GM23248 (cell line): Measurements from ENCODE around the gene RAB8A. TPM values are rescaled to one million over a fixed set of nuclear protein-coding genes. Genes with fewer than 3 reads are reported as not detected.

Experiments
- DNase-seq: peaks from one replicate; pipeline ENCODE4 v3.0.0-alpha.2; 2015
- H2AFZ ChIP-seq: fragments of 200-600 bp; sonication (generic); 2 replicates; pipeline ENCODE4 v1.6.1; 2016; ENCODE audit warnings: antibody characterized with exemption
- H3F3A ChIP-seq: fragments of 200-600 bp; sonication (generic); 2 replicates; pipeline ENCODE4 v1.6.1; 2016; ENCODE audit warnings: mild to moderate bottlenecking, antibody characterized with exemption, mixed run types; ENCODE audit not compliant: insufficient read depth
- H3K27ac ChIP-seq: fragments of 200-600 bp; sonication (generic); 2 replicates; pipeline ENCODE4 v1.5.1; 2016; ENCODE audit warnings: mild to moderate bottlenecking
- H3K27me3 ChIP-seq: fragments of 200-600 bp; sonication (generic); replicated peaks from 2 replicates; pipeline ENCODE4 v1.6.1; 2016; ENCODE audit warnings: mild to moderate bottlenecking; ENCODE audit not compliant: insufficient read depth
- H3K36me3 ChIP-seq: fragments of 200-600 bp; sonication (generic); 2 replicates; pipeline ENCODE4 v1.6.1; 2016; ENCODE audit warnings: low read depth, mild to moderate bottlenecking
- H3K4me1 ChIP-seq: fragments of 200-600 bp; sonication (generic); 2 replicates; pipeline ENCODE4 v1.6.1; 2016; ENCODE audit warnings: mild to moderate bottlenecking; ENCODE audit not compliant: insufficient read depth
- H3K4me2 ChIP-seq: fragments of 200-600 bp; sonication (generic); one replicate; pipeline ENCODE4 v1.6.1; 2016; ENCODE audit warnings: mild to moderate bottlenecking; ENCODE audit not compliant: unreplicated experiment
- H3K4me3 ChIP-seq: fragments of 200-600 bp; sonication (generic); 2 replicates; pipeline ENCODE4 v1.5.1; 2016; ENCODE audit warnings: mild to moderate bottlenecking
- H3K79me2 ChIP-seq: fragments of 200-600 bp; sonication (generic); 2 replicates; pipeline ENCODE4 v1.6.1; 2016; ENCODE audit warnings: mild to moderate bottlenecking; ENCODE audit not compliant: insufficient read depth
- H3K9ac ChIP-seq: fragments of 200-600 bp; sonication (generic); 2 replicates; pipeline ENCODE4 v1.6.1; 2016; ENCODE audit warnings: mild to moderate bottlenecking
- H3K9me2 ChIP-seq: fragments of 200-600 bp; sonication (generic); 2 replicates; pipeline ENCODE4 v1.6.1; 2016; ENCODE audit warnings: mixed run types, mild to moderate bottlenecking, moderate library complexity; ENCODE audit not compliant: insufficient read depth
- H3K9me3 ChIP-seq: fragments of 200-600 bp; sonication (generic); one replicate; pipeline ENCODE4 v1.6.1; 2017; ENCODE audit warnings: low read depth
- H4K20me1 ChIP-seq: fragments of 200-600 bp; sonication (generic); 2 replicates; pipeline ENCODE4 v1.6.0; 2016; ENCODE audit not compliant: insufficient read depth
- EZH2 ChIP-seq: fragments of 200-600 bp; sonication (generic); IDR thresholded peaks from 2 replicates; pipeline ENCODE4 v1.6.1; 2018; ENCODE audit warnings: antibody characterized with exemption, mild to moderate bottlenecking; ENCODE audit not compliant: insufficient read depth, poor library complexity, severe bottlenecking
- EZH2phosphoT487 ChIP-seq: fragments of 200-600 bp; sonication (generic); IDR thresholded peaks from 2 replicates; pipeline ENCODE4 v1.6.1; 2018; ENCODE audit warnings: antibody characterized with exemption, moderate library complexity, mild to moderate bottlenecking, low read depth; ENCODE audit not compliant: insufficient read depth
- WGBS, 2 experiments: methylation state at CpG; one replicate each; pipeline ENCODE4 v1.1.6; 2015 to 2017; ENCODE audit warnings: low lambda C conversion rate in 2 of 2, low coverage in 1 of 2; ENCODE audit errors: missing lambda C conversion rate in 2 of 2; 5-methylcytosine and 5-hydroxymethylcytosine counted together
- in situ Hi-C: fragments of 300-500 bp; cut with MboI; formaldehyde crosslinking; loops from 2 replicates; pipeline ENCODE4 v1.15.0; 2020
- polyA plus RNA-seq: library from polyadenylated mRNA; unstranded; fragments of >200 nt; fragmentation: Nextera tagmentation; extraction: Ambion mirVana; gene quantifications from 2 replicates; pipeline ENCODE4 v1.2.1, GENCODE V29; 2016
- total RNA-seq: library from RNA; depleted of rRNA; stranded (reverse); fragments of >200 nt; shearing (Covaris generic); gene quantifications from 2 replicates; pipeline ENCODE4 v1.2.3, GENCODE V29; 2014

RAB8A gene
- total and polyA plus RNA-seq, 2 experiments from 2014 or later, result 42.6 to 112 TPM

- no peak for TF ChIP-seq EZH2
- no peak for TF ChIP-seq EZH2phosphoT487
- Histone ChIP-seq H2AFZ (no peak overlapping the region), H3K9me3 (no peaks in the 10 kb centered on the region), H3F3A (no peaks in the 10 kb centered on the region), H3K4me3 (no peak overlapping the region), H3K27ac (no peak overlapping the region), H3K4me1 (no peaks in the 10 kb centered on the region), H3K9me2 (no peaks in the 10 kb centered on the region), H4K20me1 (no peaks in the 10 kb centered on the region), H3K9ac (no peak overlapping the region), H3K4me2 (no peak overlapping the region), H3K27me3 (no peaks in the 10 kb centered on the region), H3K36me3 (peaks cover 13% of the 10 kb centered on the region; the same call in 1 of the 2 replicates), H3K79me2 (peaks cover 13% of the 10 kb centered on the region)
- WGBS, 2 experiments, result 96 to 97% methylated on average over 5 of the region's 5 CpGs
- in situ Hi-C loops, result no loop called here
- no peak for DNase-seq
Observed at GRCh38 chr19:16121141-16121540, 9.5 kb downstream of the RAB8A start.

DNA sequence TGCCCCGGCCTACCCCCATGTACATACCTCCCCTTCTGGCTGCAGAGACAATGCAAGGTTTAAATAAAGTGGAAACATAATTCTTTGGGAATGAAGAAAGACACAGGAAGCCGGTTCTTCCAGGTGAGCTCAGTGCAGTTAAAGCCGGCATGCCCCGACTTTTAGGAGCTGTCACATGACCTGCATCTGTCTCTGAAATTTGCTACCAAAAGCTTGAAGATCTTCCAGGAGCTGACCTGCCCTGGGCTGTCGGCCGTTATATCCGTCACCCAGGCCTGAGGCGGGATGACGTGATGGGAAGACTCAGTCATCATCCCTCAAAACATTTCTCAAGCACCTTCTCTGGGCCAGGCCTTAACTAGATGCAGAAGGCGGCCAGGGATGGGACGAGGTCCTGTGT, 10.3 kb downstream of the RAB8A start:
- Histone ChIP-seq H3K36me3 (peaks cover 13% of the 10 kb centered on the region; the same call in 1 of the 2 replicates), H2AFZ (no peak overlapping the region), H3K27ac (no peak overlapping the region), H3K4me1 (no peaks in the 10 kb centered on the region), H3K79me2 (peaks cover 5% of the 10 kb centered on the region; the same call in 1 of the 2 replicates), H3K9me3 (no peaks in the 10 kb centered on the region), H4K20me1 (no peaks in the 10 kb centered on the region), H3K9me2 (no peaks in the 10 kb centered on the region), H3K9ac (no peak overlapping the region), H3K4me3 (no peak overlapping the region), H3K4me2 (no peak overlapping the region), H3F3A (no peaks in the 10 kb centered on the region), H3K27me3 (no peaks in the 10 kb centered on the region)
- in situ Hi-C loops, result no loop called here
- WGBS, 2 experiments, result 94 to 95% methylated on average over 11 of the region's 11 CpGs
- TF ChIP-seq EZH2phosphoT487, result no peak
- no peak for TF ChIP-seq EZH2
- no peak for DNase-seq

DNA sequence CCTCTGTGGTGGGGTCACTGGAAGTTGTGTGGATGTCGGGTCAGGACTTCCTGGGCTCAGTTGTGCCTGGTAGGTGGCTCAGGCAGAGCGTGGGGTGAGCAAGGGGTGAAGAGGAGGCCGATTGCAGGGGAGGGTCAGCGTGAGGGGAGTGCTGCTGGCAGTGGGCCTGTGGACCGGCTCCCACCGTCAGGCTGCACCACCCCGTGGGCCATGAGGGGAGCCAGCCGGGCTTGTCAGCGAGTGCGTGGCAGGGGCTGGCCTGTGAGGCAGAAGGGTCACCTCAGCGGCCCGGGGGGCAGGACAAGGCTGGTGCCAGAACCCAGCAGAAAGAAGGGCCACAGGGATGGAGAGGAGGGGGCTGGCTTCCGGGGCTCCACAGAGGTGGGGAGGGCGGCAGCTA, 13.3 kb downstream of the RAB8A start:
- Histone ChIP-seq H2AFZ (no peak overlapping the region), H4K20me1 (no peaks in the 10 kb centered on the region), H3K27me3 (no peaks in the 10 kb centered on the region), H3K9me3 (no peaks in the 10 kb centered on the region), H3K4me1 (no peaks in the 10 kb centered on the region), H3K27ac (no peak overlapping the region), H3K79me2 (no peaks in the 10 kb centered on the region), H3K36me3 (peaks cover 4% of the 10 kb centered on the region; the same call in 1 of the 2 replicates), H3K9me2 (no peaks in the 10 kb centered on the region), H3F3A (no peaks in the 10 kb centered on the region), H3K4me2 (no peak overlapping the region), H3K4me3 (no peak overlapping the region), H3K9ac (no peak overlapping the region)
- TF ChIP-seq EZH2 (no peak), EZH2phosphoT487 (no peak)
- in situ Hi-C loops, result no loop called here
- DNase-seq, result no peak
- WGBS, 2 experiments, result 86% methylated on average over 9 to 14 of the region's 14 CpGs

DNA sequence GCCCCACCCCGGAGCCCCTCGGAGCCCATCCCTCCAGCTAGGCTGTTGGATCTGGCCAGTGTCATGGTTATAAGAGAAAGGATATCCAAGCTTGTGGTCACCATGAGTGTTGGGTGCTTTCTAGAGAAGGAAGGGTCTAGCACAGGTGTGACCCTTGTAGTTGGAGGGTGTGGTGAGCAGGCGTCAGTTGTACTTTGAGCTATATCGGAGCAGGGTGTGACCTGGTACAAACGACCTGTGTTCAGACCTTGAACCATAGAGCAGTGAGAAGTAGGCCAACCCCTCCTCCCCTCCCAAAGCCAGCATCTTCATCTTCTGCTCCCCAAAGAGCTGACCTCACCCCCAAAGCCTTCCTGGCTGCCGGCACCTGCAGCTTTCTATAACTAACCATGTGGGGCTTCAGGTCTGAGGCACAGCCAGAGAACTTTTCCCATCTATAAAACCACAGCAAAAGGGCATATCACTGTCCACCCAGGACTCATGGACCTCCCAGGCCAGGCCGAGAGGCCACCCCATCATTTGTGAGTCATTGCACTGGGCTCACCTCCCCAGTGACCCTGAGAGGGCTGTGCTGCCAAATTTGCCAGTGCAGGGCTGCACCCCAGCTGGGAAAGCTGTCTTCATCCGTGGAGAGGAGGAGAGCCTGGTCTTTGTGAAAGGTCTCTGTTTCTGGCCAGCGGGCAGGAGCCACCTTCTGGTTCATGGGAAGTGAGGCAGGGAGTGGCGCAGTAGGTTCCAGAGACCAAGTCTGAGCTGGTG, 14.2 kb downstream of the RAB8A start:
- Histone ChIP-seq H3K79me2 (no peaks in the 10 kb centered on the region), H3K4me1 (no peaks in the 10 kb centered on the region), H4K20me1 (no peaks in the 10 kb centered on the region), H3K9me3 (no peaks in the 10 kb centered on the region), H3F3A (no peaks in the 10 kb centered on the region), H3K9me2 (no peaks in the 10 kb centered on the region), H2AFZ (no peak overlapping the region), H3K36me3 (peaks cover under 1% of the 10 kb centered on the region; the same call in 1 of the 2 replicates), H3K4me2 (no peak overlapping the region), H3K4me3 (no peak overlapping the region), H3K27me3 (no peaks in the 10 kb centered on the region), H3K27ac (no peak overlapping the region), H3K9ac (no peak overlapping the region)
- 79 to 80% methylated on average over 10 of the region's 10 CpGs for WGBS, 2 experiments
- TF ChIP-seq EZH2phosphoT487 (no peak), EZH2 (no peak)
- in situ Hi-C loops, result no loop called here
- no peak for DNase-seq
